CD4-positive, alpha-beta T cell treated with Interleukin-15 for 4 hours (primary cell): ENCODE data around the gene USH1G.

Source experiments
- DNase-seq: peaks from one replicate; pipeline ENCODE4 v3.0.0-alpha.2; 2020; ENCODE audit warnings: low spot score

The USH1G gene

DNA sequence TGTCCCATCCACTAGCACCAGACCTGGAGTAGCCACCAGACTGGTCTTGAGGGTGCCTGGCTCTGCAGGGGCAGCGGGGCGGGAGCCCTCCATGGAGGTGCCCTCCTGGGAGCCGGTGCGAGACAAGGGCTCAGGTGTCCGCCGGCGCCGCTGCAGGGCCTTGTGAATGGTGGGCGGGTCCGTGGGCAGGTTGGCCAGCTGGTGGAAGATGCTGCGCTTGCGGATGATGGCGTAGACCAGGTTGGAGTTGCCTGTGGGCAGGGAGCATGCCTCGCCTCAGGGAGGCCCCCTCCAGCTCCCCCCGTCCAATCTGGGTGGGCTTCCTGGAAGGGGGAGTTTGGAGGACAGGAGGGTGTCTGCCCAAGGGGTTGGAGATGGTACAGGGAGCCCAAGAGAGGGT is 31.1 kb upstream of the USH1G start:
- DNase-seq: no peak

- DNase-seq: no peak
Measured at GRCh38 chr17:74953134-74953687, 30.2 kb upstream of the USH1G start.

DNA sequence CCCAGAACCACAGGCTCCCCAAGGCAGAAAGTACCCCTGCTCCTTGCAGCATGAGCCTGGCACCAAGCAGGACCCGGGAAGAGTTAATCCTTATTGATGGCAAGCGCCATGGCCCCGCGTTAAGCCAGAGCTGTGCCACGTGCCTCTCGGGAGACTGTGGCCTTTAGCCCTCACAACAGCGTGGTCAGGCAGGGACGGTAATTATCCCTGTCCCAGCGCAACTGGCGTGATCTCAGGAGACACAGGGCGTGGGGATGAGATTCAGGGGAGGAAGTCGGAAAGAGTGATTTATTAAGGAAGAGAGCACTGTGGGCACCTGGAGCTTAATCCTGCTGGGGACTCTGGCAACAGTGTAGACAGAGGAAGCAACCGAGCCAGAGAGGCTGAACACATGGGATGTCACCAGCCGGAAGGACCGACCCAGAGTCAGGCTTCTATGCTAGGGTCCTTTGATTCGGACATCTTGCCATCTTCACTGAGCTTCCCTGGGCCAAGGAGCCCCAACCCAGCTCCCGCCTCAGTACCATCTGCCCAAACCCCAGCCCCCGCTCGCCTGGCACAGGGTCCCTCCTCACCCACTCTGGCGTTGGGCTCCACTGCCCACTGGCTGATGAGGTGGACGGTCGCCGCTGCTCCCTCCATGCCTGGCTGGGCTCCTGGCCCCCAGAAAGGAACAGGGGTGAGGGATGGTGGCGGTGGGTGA is 29.5 kb upstream of the USH1G start:
- no peak for DNase-seq

DNA sequence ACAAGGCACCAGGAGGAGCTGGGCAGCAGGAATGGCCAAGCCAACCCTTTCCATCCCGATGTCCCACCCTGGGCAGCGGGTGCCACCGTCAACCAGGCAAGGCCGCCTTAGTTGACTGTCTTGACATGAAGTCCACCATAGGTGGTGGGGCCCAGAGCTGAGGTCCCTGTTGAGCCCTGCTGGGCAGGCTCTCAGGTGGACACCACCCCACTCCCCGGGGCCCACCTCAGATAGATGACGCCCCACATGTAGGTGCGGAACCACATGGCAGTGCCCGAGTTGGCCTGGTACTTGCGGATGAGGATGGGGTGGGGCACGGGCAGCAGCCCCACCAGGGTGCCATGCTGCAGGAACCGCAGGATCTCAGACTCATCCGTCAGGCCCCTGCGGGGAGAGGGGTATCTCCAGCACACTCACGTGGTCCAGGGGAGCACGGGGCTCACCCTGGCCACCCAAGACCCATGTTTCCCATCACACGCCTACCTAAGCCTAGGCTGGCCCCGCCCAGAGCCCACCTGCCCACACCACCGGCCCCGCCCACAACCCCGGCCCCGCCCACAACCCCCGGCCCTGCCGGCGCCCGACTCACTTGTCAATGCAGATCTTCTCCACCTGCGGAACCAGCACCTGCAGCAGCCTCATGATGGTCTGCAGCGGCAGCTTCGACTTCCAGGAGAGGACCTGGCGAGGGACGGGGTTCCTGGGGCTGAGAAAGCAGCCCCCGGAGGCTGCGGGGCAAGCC is 28.8 kb upstream of the USH1G start:
- DNase-seq: no peak

DNA sequence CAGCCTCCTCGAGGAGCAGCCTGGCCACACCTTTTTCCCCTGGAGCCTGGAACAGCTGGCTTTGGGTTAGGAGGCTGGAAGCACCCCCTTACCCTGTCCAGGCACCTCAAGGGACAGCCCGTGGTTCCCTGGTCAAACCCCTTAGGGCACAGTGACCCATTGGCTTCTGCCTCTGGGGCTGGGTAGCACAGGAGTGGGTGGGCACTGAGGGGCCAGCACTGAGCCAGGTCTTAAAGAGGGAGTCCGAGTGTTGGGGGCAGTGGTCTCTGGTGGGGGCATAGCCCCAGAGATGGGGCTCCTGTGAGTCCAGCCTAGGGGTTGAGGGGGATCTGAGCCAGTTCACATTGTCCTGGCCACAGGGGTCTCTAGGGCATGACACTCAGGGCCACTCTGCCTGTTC is 28.0 kb upstream of the USH1G start:
- DNase-seq: no peak

GRCh38 chr17:74950207-74950606 is 27.2 kb upstream of the USH1G start:
- DNase-seq: no peak

DNA sequence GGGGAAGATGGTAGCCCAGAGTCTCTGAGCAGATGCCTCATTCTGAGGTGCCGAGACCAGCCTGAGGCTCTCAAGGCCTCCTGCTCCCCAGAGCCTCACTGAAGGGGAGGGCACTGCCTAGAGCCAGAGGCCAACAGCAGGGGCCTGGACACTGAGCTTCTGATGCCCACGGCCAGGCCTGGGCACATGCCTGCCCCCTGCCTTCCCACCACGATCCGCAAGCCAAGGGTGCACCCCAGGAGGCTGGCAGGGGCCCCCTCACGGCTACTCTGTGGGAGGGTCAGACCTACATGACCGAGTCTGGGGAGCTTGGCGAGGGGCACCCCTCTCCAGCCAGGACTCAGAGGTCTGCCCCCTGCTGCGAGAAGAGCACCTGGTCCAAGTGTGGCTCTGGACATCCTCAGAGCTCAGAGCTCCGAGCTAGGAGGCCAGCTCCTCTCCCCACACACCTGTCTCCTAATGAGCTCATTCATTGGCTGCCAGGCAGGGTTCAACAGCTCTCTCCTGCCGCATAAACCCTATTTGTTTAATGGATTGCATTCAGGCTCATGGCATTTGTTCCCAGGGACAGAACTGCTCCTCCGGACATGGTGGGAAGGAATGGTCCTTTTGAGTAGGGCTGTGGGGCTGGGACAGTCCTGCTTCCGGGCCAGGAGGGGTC is 26.5 kb upstream of the USH1G start:
- no peak for DNase-seq

DNA sequence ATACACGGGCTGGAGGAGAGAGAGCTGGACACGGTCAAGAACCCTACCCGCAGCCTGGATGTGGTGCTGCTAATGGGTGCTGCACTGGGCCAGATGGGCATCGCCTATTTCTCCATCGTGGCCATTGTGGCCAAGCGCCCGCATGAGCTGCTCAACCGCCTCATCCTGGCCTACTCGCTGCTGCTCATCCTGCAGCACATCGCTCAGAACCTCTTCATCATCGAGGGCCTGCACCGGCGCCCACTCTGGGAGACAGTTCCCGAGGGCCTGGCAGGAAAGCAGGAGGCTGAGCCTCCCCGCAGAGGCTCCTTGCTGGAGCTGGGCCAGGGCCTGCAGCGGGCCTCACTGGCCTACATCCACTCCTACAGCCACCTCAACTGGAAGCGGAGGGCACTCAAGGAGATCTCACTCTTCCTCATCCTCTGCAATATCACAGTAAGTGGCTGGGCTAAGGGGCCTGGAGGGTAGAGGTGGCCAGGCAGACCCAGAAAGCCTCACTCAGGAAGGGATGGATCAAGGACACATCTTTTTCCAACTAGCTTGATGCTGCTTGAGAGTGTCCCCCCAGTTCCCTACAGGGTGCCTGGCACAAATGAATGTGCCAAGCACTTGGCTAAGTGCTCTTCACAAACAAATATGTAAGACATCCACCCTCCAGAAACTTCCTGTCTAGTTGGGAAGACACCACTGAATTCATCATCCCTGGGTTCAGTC is 24.1 kb upstream of the USH1G start:
- no peak for DNase-seq

- no peak for DNase-seq
Measured at GRCh38 chr17:74946641-74947040, 23.6 kb upstream of the USH1G start.

- DNase-seq: no peak
Measured at GRCh38 chr17:74945543-74945942, 22.5 kb upstream of the USH1G start.

DNA sequence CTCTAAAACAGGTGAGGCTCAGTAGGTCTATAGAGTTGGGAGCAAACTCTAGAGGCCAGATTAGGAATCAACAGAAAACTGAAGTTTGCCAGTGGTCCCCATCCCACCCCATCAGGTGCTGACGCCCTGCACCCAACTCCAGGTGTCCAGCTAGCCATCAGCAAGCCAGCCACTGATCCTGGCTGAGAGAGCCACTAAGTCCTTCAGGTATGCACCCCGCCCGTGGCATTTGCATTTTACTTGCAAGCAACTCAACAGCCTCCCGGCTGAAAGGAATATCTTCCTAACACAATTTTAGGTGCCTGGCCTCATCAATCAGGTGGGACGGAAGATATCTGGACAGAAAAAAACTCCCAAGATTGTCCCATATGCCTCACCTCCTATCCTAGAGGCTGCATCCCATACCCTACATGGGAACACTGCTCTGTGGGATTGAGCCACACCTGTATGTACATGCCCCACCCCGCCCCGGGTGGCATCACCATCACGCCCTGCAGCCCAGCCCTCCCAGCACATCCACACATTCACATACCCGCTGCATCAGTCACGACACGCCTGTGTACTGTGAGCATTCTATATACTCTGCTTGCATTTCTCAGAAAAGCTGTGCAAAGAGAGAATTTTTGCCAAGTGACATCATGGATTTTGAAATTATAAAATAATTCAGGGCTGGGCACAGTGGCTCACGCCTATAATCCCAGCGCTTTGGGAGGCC is 20.9 kb upstream of the USH1G start:
- DNase-seq: no peak

GRCh38 chr17:74941128-74941725 is 18.2 kb upstream of the USH1G start:
- no peak for DNase-seq

DNA sequence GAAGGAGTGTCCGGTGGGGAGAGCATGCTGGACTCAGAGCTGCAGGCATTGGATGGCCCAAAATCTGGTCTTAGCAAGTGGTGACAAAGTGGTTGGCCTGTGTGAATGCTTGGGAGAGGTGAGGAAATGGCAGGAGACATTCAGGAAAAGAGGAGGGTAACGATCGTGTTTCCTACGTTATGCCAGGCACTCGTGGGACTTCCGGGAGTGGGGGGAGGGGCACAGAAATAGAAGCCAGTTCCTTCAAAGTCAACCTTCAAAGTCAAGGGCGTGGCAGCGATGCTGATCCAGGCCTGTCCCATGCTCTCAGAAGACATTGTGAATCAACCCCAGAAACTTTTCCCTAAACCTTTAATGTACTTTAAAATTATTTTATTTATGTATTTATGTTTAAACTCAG is 16.5 kb upstream of the USH1G start:
- DNase-seq: no peak

- no peak for DNase-seq
Measured at GRCh38 chr17:74938194-74938950, 15.3 kb upstream of the USH1G start.

- no peak for DNase-seq
Measured at GRCh38 chr17:74937064-74938051, 14.3 kb upstream of the USH1G start.

DNA sequence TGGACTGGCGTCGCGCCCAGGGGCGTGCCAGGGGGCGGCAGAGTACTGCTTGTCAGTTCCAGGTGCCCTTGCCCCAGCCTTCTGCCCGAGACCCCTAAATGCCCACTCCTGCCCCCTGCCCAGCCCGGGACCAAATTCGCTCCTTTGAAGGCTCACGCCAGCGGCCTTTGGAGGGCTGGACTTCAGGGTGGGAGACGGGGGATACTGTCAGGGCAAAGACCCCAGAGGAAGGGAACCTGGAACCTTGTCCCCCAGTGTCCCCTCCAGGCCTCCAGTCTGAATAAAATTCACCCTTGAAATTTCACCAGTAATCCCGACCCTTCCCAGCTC is 13.4 kb upstream of the USH1G start:
- no peak for DNase-seq

DNA sequence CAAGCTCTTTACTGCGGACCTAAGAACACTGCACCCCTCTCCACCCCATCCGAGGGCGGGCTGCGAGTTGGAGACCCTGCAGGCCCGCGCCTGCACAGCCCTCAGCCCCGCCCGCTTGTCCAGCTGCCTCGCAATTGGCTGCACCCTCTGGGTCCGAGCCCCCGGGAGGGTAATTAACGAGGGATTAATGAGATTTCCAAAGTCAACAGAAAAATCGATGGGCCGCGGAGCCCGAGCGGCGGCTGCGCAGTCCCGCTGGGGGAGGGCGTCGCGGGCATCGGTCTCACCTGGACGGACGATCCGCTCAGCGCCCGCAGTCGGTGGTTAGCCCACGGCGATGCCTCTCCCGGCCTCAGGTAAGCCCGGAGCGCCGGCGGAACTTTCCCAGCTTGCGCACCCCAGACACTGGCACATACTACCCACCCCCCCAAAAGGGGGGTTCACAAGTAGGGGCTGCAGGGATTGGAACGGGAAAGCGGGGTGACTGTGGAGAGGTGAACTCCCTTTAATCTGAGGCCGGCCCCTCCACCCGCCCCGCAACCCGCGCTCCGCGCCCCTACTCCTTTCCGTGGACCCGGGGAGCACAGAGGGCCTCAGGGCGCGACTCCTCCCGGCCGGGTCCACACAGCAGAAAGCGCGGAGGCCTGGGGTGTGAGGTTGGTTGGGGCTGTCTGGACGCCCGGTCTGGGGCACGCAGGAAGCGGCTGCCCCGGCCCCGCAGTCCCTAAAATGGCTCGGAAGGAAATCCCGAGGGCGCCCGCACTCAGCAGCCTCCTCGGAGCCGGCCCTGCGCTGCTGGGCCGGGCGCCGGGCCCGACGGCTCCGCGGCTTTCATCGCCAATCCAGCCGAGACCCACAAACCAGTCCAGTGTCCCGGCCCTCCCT is 12.8 kb upstream of the USH1G start, which contains the start of gene OTOP3:
OTOP3 (plus strand) TSS at position 314 of the 885 bp plus-strand sequence; CDS start at position 338, 24 bp downstream.
- DNase-seq: no peak

- no peak for DNase-seq
Measured at GRCh38 chr17:74935048-74935447, 12.0 kb upstream of the USH1G start.
